Occipital lobe (tissue), 2 donors: ENCODE measurements around the gene ENGASE. TPM values are rescaled to one million over a fixed set of nuclear protein-coding genes. Genes with fewer than 3 reads are reported as not detected.

Source experiments
- DNase-seq: peaks from one replicate; lab custom pipeline; 2025; lab: John Stamatoyannopoulos, UW
- total RNA-seq: library from RNA; depleted of rRNA; stranded (reverse); fragments of >200 nt; gene quantifications from one replicate; pipeline ENCODE4 v1.2.3, GENCODE V29; 2014

Gene ENGASE
- total RNA-seq, 1 donor from 2014 or later = 5.8 TPM

DNA sequence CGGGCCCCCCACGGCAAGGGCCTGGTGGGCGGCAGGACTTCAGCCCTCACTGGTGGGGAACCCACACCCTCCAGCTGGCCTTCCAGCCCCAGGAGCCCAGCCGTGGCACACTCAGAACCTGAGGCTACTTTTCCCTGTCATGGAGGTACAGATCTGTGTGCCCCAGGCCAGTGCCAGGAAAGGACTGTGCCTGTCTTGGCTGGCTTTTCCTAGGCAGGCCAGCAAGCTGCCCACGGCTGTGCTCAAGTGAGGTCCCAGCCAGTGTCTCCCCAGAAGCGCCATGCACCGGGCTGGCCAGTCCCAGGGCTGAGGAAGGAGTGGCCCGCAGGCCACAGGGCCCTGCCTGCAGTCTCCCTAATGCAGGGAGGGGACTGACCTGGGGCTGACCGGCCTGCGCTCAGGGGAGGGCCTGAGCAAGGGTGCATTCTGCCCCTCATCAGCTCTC, 16.6 kb downstream of the ENGASE start:
- no peak for DNase-seq

DNA sequence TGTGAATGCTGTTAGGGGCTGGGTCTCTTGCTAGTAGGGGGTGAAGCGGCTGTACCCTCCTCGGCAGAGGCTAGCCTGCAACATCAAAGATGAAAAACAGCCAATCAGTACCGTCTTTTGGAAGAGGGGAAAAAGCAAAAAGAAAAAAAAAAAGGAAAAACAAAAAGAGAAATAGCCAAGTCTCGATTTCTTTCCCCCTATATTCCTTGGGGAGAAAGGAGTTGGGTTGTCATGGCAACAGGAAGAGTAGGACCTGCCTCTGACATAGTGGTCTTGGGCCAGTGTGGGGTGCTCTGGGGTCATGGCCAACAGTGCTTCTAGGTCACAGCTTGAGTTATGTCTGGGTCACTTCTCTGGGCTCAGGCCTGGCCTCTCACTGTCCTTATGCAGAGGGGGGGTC, 17.9 kb downstream of the ENGASE start:
- DNase-seq = no peak

DNA sequence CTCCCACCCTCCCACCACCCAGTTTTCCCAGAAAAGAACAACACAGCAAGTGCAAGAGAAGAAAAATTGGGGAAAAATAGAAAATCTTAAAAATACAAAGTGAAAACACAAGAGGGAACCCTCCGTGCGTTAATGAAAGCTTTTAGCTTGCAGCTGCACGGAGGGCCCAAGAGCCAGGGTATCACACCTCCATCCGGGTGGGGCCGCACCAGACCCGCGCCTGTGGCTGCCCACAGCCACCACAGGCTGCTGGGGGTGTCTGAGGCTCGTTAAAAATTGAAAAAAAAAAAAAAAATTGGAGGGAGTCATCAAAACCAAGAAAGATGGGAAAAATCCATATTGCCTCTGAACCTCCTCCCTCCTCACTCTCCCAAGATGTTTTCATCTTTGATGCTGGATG, 18.6 kb downstream of the ENGASE start:
- DNase-seq = no peak

DNA sequence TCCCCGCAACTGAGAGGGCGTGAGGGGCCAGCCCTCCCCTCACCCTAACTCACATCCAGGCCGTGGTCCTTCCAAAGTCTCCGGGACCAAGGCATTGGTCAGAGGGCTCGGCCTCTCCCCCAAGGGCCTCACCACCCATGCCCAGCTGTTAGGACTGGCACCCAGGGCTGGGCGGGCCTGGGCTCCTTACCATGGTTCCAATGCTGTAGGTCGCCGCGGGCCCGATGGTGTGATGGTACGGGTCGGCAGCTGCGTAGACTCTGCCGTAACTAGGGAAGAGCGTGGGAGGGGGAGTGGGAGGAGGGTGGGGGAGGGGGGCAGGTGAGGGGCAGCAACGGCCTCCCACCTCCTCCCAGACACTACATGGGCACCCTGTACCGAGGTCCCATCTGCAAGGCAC, 19.6 kb downstream of the ENGASE start:
- DNase-seq = no peak

DNA sequence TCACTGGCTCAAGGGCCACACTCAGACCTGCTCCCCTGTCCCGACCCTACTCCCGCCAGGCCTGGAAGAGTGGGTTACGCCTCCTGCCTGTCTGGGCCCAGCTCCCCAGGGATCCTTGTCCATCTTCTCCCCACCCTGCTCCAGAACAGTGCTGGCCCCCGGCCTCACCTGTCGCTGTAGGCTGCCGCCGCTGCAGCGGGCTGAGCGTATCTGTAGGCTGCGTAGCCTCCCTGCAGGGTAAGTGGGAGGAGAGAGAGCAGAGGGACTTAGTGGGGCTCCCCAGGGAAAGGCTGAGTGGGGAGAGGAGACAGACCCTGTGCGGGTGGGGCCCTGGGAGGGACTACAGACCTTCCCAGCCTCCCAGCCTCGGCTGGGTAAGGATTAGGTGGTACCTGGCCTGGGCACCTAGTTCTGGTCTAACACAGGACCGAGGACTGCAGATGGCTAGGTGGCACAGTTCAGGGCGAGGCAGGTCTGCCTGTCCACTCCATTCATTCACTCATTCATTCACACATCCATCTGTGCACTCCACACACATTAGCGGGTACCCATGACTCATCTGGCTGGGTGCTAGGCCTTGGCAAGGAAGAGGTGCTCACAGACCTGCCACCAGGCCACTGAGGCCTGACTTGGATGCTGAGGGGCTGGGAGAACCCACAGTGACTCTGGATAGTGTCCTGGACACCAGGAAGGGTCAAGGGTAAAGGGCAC, 20.9 kb downstream of the ENGASE start:
- DNase-seq = no peak

DNA sequence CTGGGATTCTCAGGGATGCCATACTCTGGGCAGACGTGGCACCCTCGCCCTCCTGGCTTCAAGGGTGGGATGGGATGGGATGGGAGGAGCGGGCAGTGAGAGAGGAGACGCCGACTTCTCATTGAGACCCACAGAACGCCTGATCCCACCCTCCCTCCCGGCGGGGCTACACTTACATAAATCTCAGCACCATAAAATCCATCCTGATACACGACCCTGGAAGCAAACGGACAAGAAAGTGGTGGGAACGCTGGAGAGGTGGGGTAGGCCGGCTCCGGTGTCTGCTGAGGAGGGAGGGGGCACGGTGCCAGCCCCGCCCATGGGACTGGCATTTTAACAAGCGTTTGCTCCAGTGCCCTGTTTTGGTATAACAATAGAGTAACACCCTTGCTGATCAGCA, 21.9 kb downstream of the ENGASE start:
- DNase-seq = no peak

DNA sequence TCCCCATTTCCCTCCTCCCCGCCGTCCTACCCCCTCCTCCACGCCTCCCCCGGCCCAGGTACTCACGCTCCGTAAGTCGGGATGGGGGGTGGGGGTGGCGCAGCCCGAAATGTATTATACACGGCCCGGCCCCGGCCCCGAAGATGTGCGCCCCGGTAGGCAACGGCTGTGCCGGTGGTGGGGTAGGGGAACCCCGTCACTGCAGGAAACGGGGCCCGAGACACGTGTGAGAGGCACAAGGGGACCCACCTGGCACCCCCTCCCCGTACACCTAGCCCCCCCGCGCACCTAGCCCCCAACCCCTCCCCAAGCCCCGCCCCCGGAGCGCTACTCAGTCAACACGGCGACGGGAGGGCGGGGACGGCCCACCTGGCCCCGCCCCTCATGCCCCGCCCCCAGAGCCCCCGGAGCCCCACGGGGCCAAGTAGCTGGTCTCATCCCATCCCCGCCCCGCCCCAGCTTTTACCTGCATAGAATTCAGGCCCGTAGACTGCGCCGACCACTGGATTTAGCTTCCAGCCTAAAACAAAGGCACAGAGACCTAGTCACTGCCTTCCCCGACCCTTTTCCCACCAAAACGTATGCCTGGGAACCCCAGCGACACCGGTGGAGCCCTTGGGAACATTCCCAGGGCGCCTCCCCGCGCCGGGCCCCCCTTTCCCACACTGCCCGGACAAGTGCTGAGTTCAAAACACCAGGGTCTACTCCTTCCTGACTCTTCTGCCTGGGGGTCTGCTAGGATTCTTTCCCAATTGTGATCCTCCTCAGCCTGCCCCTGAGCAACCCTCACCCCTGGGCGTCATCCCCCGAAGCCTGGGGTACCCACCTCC, 22.8 kb downstream of the ENGASE start:
- no peak for DNase-seq

DNA sequence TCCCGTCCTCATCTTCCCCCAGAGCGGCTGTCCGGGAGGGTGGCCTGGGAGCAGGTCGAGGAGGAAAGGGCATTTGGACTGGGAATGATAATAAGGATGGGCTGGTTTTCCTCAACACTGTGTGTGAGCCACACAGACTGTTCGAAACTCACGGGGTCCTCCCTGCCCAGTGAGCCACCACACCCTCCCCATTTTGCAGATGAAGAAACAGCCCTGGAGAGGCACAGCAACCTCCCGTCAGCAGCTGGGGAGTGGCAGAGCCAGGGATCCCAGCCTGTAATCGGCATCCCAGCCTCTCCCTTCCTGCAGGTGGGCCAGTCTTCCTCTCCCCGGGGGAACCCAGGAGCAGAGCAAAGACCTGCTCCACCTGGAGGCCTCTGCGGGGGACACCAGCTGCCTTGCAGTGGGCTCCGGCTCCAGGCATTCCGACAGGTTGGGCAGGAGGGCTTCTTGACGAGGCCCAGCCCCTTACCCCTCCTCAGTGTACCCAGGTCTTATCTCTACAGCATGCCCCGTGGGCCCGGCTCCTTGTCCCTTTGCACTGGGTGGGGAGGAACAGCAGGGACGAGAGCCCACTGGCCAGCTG, 23.8 kb downstream of the ENGASE start:
- DNase-seq = no peak

DNA sequence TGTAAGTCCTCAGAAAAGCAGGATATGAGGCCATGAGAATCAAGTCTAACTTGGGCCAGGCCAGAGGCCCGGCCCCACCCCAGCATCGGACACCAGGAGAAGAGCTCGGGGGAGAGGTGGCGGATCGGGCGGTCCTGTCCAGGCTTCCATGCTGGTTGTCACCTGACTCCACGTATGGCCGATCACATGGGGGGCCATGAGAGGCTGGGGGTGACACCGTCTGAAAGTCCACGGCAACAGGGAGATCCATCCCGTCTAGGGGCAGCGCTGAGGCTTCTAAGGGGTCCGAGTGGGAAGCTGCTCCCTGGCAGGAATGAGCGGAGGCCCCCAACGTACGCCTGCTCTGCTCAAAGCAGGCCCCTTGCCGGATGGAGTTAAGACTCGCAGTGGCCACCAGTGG, 25.8 kb downstream of the ENGASE start:
- DNase-seq = no peak

DNA sequence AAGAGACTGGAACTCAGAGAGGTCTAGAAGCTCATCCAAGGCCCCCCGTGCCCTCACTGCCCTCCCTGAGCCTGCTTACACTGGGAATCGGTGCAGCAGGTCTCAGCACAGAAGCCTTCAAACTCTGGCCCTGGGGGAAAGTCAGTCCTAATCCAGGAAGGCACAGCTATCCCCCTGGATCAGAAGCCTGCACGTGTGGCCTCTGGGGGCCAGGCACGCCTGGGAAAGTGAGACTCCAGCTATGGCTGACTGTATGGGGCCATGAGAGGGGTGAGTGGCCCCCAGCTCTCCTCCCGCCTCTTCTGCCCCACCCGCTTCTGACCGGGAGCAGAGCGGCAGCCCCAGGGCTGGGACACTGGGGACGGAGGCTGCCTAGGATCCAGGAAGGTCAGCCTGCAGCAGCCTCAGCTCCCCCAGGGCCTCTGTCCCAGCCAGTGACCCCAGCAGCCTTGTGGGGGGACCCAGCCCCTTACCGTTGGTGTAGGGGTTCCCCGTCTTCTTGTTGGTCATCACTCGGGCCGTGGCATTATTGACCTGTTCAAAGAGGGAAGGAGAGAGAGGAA, 26.6 kb downstream of the ENGASE start:
- DNase-seq = no peak

DNA sequence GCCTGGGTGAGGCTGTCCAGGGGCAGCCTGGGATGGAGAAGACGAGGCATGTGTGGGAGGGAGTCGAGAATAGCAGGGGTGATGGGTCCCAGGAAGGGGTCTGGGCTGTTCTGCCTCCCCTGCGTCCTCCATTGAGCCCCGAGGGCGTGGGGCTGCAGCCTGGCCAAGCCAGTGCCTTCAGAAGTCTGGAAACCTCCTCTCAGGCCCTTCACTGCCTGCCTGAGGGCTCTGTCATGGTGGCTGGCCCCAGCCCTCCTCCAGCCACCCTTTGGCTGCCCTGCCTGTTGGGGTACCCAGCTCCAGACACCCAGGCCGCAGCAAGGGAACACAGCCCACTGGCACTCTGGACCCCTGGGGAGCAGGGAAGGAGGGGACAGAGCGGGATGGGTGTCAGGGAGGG, 27.6 kb downstream of the ENGASE start:
- no peak for DNase-seq

DNA sequence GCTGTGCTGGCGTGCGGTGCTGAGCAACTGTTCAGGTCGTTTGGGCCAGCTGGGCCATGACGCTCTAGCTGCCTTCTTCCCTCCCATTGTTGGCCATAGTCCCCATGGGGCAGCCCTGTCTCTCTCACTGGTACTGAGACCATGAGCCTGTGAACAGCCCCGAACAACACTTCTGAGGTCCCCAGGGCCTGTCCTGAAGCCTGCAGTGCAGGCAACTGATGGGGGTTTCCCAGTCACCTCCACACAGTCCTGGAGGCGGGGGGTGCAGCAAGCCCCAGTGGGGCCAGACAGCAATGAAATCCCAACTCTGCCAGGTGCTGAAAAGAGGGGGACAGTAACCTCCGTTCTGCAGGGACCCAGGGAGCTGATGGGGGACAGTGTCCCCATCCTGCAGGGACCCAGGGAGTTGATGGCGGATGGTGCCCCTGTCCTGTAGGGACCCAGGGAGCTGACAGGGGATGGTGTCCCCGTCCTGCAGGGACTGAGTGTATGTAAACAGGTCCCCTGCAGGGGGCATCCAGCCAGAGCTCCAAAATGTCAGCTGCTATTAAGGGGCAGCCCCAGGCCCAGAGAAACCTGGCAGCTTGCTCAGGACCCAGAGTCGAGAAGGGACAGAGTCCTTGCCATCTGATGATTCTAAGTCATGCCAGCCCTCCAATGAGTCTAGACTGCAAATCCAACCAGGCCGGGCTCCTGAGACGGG, 30.4 kb downstream of the ENGASE start:
- DNase-seq = no peak

DNA sequence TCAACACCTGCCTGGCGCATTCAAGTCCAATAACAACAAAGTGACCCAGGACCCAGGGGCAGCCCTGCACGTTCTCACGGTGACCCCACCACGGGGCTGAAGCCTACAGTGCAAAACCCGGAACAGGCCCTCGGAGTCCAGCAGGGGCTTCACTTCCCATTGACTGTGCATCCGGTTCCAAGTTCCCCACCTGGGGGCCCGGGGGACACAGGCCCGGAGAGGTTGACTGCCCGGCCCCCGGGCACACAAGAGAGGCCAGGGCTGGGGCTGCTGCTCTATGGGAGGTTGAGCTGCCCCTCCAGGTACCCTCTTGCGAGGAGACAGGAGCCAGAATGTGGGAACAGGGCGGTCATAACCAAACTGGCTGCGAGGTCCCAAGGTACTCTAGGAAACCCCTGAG, 31.3 kb downstream of the ENGASE start:
- DNase-seq = no peak

DNA sequence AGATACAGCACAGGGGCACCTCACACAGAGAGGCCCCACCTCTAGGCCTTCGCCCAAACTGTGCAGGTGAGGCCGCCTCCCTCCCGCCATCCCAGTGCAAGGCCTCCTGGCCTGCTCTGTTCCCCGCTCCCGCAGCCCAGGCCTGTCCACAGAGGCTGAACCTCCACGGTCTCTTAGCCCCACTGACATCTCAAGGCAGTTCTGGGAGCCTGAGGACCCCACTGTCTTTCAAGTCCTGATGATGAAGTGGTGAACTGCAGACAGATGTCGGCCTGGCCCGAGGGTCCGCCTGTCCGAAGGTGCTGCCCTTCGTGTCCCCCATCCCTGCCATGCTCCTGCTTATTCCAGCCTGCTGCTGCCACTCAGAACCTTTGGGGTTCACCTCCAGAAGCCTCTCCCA, 32.3 kb downstream of the ENGASE start:
- no peak for DNase-seq

DNA sequence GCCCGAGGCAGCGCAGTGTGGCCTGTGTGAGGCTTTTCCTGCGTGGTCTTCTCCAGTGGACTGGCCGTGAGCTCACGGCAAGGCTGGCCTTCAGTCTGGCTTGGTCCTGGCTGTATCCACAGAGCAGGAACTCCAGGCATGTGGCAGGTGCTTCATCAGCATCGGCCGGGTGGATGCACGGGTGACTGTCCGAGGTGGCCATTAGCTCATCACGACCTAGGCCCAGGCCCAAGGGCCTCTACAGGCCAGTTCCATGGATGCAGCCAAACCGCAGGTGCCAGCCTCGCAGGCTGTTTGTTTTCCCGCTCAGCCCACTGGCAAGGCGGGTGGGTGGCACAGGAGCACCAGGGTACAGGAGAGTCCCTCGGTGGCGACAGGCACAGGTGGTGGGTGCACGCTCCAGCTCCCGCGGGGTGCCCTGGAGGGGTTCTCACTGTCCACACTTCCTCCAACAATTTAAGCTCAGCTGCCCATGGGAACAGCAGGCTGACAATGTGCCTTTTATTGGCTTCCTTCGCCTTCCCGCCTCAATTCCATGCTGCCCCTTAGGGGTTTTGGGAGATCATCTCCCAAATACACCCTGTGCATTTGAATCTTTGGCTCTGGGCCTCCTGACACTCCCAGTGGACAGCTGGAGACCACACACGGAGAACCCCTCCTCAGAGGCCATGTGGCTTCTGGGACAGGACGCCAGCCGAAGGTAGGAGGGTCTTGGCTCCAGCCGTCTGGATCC, 33.0 kb downstream of the ENGASE start:
- no peak for DNase-seq

DNA sequence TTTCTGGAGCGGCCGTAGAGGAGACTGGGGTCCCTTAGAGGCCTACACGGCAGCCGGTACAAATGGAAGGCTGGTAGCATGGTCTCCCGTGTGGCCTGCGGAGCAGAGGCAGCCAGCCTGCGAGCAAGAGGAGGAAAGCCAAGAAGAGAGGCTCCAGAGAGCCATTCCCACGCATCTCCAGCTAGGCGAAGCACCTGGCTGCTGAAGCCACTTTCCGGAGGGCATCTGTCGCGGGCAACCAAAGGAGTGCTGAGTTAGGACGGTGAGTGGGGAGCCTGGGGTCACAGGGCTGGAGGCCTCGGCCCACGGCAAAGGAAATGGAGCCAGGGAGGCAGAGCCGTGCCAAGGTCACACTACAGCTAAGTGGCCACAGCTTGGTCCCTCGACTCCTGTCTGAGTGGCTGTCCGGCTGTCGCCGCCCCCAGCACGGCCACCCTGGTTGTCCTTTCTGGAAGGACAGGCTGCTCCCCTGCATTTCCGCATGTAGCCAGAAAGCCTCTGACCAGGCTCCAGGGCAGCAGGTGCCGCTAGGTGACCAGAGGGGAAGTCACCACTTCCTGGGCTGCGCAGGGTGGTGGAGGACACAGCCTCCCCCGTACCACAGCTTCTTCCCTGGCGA, 33.7 kb downstream of the ENGASE start:
- no peak for DNase-seq

DNA sequence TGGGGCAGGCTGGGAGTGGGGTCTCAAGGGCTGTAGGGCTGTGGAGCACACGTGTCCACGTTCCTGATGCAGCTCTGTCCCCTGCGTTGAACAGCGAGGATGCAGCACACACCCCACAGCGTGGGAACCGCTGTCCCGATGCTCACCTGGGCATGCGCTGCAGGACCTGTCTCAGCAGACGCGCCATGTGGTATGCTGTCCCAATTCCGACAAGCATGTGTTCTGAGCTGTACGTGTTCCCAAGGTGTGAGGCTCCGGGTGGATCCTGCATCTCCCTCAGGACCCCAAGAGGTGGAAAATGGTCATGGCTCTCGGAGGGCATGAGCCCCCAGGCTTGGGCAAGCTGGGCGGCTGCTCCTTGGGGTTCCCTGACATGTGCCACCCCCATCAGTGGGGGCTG, 34.2 kb downstream of the ENGASE start:
- DNase-seq = no peak

DNA sequence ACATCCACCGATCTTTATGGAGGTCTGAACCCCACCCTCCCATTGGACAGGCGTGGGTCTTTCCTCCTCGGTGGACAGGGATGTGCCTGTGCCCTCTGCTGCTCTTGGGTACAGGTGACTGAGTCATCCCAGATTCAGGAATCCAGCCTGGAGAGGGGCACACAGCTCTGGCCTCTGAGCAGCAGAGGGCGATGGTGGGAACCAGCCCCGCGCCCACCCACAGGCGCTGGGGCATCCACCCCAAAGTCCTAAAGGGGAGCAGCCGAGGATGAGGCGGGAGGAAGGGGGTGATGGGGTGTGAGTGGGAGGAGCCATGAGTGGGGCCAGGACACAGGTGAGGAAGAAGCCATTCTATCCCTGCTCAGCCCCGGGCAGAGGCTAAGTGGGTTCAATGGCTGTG, 35.0 kb downstream of the ENGASE start:
- DNase-seq = no peak

DNA sequence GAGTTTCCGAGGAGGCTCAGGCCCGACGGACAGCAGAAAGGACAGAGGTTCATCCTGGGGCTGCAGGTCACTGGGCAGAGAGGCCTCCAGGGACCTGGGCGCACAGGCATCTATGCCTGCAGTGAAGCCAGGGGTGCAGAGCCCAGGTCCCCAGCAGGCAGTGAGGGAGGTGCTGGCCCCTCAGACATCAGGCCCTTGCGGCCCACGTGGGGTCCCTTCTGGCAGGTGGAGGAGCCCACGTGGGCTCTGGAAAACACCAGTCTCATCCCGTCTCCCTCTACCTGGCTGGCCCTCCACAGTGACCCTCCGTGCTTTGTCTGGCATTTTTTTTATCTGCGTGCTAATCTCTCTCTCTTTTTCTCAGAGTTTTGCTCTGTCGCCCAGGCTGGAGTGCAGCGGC, 36.5 kb downstream of the ENGASE start:
- DNase-seq = no peak

DNA sequence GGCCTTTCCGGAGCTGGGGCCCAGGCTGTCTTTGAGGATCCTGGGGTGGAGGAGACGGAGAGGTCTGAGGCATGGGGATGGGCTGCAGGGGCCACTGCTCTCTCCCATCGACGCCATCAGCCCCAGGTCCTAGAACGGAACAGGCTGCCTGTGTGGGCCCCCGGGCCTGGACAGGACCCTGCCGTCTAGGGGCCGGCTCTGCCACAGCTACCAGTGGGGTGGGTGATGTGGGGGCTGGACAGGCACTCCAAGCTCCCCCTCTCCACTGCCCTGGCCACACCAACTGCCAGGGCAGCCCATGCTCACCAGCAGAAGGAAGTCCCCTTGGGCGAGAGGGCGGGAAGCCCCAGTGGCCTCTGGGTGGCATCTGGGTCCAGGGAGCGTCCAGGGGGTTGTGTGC, 37.8 kb downstream of the ENGASE start:
- DNase-seq = no peak
